AG04449 (cell line): ENCODE data around the gene ZNF239.
"Not testable (repeated sequence)": the region's sequence is repeated elsewhere in the genome, so short reads cannot be mapped to it uniquely, and the experiment has no call there.

ENCODE experiments used
- CTCF ChIA-PET: fragments of 350-600 bp; formaldehyde crosslinking; extraction: SDS; loops from one replicate; lab custom pipeline; 2021; ENCODE audit warnings: antibody characterized with exemption; lab: Yijun Ruan, JAX
- POLR2A ChIA-PET: fragments of 400-600, 350-600 bp; formaldehyde crosslinking; extraction: SDS; loops from one replicate; lab custom pipeline; 2020; ENCODE audit warnings: antibody characterized with exemption, inconsistent platforms; lab: Yijun Ruan, JAX
- DNase-seq: peaks from one replicate; pipeline ENCODE4 v3.0.0-alpha.2; 2010; ENCODE audit warnings: low read depth, low spot score
- H3K4me3 ChIP-seq: 2 replicates; pipeline ENCODE4 v1.5.1; 2011; ENCODE audit warnings: low read depth, mild to moderate bottlenecking, control low read depth, low read length
- CTCF ChIP-seq: IDR thresholded peaks from one replicate; pipeline ENCODE4 v1.5.1; 2011; ENCODE audit warnings: mild to moderate bottlenecking, moderate library complexity, low read length, control low read depth, inconsistent platforms; ENCODE audit not compliant: insufficient read depth; ENCODE audit errors: missing control alignments

ZNF239 gene

GRCh38 chr10:43596546-43596945 lies 22.1 kb upstream of the ZNF239 start:
- CTCF ChIA-PET, result no interaction called here
- DNase-seq, result no peak
- H3K4me3 ChIP-seq, result no peak overlapping the region
- no peak for TF ChIP-seq CTCF
- POLR2A ChIA-PET, result no interaction called here

- H3K4me3 ChIP-seq, result no peak overlapping the region
- ChIA-PET CTCF (no interaction called here), POLR2A (no interaction called here)
- no peak for DNase-seq
- no peak for TF ChIP-seq CTCF
Measured at GRCh38 chr10:43595739-43596298, 21.4 kb upstream of the ZNF239 start.

GRCh38 chr10:43594944-43595589 lies 20.7 kb upstream of the ZNF239 start:
- CTCF ChIA-PET, result no interaction called here

GRCh38 chr10:43591303-43591904 lies 17.0 kb upstream of the ZNF239 start:
- CTCF ChIA-PET, result no interaction called here
- no peak overlapping the region for H3K4me3 ChIP-seq
- POLR2A ChIA-PET, result no interaction called here
- no peak for TF ChIP-seq CTCF
- DNase-seq, result no peak

More at GRCh38 chr10:43594944-43595589, 20.7 kb upstream of the ZNF239 start:
- POLR2A ChIA-PET, result no interaction called here
- TF ChIP-seq CTCF, result no peak
- H3K4me3 ChIP-seq, result peak overlapping the region; percentile 40
- DNase-seq, result no peak

- POLR2A ChIA-PET, result interaction anchor here (0.6 kb wide), 1 partner anchor 150 kb away, joined by 3 read pairs; no protein-coding TSS in a partner anchor
- CTCF ChIA-PET, DNase-seq, H3K4me3 ChIP-seq: not testable (repeated sequence)
Measured at GRCh38 chr10:43586730-43587115, 12.3 kb upstream of the ZNF239 start.

GRCh38 chr10:43585981-43586729 lies 11.7 kb upstream of the ZNF239 start:
- no peak for TF ChIP-seq CTCF
- DNase-seq, result no peak
- H3K4me3 ChIP-seq, result no peak overlapping the region
- ChIA-PET CTCF (no interaction called here), POLR2A (interaction anchor here (0.6 kb wide), 1 partner anchor 150 kb away, joined by 3 read pairs; no protein-coding TSS in a partner anchor)
